ENCODE measurements around the gene CMAS.
"Not testable (repeated sequence)": the region's sequence is repeated elsewhere in the genome, so short reads cannot be mapped to it uniquely, and the experiment has no call there.

DNA sequence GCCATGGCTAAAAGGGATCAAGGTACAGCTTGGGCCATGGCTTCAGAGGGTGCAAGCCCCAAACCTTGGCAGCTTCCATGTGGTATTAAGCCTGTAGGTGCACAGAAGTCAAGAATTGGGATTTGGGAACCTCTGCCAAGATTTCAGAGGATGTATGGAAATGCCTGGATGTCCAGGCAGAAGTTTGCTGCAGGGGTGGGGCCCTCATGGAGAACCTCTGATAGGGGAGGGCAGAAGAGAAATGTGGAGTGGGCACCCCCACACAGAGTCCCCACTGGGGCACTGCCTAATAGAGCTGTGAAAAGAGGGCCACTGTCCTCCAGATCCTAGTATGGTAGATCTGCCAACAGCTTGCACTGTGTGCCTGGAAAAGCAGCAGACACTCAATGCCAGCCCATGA, 22.5 kb upstream of the CMAS start:
- not testable (repeated sequence) for TF ChIP-seq POLR2AphosphoS5 (IDR thresholded peaks at IDR 0.05; ENCODE audit: low read depth, low read length); EZH2phosphoT487 (IDR thresholded peaks at IDR 0.05; ENCODE audit: borderline replicate concordance, low read depth); JUND (IDR thresholded peaks at IDR 0.05)
- TF ChIP-seq, protein P1, sequence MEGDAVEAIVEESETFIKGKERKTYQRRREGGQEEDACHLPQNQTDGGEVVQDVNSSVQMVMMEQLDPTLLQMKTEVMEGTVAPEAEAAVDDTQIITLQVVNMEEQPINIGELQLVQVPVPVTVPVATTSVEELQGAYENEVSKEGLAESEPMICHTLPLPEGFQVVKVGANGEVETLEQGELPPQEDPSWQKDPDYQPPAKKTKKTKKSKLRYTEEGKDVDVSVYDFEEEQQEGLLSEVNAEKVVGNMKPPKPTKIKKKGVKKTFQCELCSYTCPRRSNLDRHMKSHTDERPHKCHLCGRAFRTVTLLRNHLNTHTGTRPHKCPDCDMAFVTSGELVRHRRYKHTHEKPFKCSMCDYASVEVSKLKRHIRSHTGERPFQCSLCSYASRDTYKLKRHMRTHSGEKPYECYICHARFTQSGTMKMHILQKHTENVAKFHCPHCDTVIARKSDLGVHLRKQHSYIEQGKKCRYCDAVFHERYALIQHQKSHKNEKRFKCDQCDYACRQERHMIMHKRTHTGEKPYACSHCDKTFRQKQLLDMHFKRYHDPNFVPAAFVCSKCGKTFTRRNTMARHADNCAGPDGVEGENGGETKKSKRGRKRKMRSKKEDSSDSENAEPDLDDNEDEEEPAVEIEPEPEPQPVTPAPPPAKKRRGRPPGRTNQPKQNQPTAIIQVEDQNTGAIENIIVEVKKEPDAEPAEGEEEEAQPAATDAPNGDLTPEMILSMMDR (IDR thresholded peaks at IDR 0.05): not testable (repeated sequence)

Measured in SK-N-SH (cell line).